ENCODE data around the gene RHOH.

DNA sequence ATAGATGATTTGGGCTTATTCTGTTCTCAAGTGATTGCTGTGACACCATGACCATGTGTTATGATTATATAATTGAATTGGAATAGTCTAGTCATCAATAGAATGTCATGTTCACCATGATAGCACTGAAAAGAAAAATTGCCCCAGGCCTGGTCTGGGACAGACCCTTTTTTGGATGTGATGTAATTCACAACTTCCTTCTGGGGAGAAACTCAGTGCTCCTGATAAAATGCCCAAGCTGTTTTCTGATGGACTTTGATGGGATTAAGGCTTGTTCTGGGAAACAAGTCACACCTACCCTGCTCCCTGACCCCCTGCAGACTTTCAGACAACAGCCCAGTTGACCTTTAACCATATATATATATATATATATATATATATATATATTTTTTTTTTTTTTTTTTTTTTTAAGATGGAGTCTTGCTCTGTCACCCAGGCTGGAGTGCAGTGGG, 65.3 kb downstream of the RHOH start:
- TF ChIP-seq, protein P1, sequence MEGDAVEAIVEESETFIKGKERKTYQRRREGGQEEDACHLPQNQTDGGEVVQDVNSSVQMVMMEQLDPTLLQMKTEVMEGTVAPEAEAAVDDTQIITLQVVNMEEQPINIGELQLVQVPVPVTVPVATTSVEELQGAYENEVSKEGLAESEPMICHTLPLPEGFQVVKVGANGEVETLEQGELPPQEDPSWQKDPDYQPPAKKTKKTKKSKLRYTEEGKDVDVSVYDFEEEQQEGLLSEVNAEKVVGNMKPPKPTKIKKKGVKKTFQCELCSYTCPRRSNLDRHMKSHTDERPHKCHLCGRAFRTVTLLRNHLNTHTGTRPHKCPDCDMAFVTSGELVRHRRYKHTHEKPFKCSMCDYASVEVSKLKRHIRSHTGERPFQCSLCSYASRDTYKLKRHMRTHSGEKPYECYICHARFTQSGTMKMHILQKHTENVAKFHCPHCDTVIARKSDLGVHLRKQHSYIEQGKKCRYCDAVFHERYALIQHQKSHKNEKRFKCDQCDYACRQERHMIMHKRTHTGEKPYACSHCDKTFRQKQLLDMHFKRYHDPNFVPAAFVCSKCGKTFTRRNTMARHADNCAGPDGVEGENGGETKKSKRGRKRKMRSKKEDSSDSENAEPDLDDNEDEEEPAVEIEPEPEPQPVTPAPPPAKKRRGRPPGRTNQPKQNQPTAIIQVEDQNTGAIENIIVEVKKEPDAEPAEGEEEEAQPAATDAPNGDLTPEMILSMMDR (conservative IDR thresholded peaks at IDR 0.05; ENCODE audit: low read depth, low read length), result no peak
- no peak for TF ChIP-seq EZH2 (IDR thresholded peaks at IDR 0.05; ENCODE audit: borderline replicate concordance, low read depth, low read length, poor library complexity, severe bottlenecking)

Measured in A673 (cell line).